Activated T-cell treated with anti-CD3 and anti-CD28 coated beads, Interleukin-2, amount 50 U/mL, for 1 hour (primary cell): Measurements from ENCODE around the gene NOP58.
"Not testable (repeated sequence)": the region's sequence is repeated elsewhere in the genome, so short reads cannot be mapped to it uniquely, and the experiment has no call there.

Experiments
- DNase-seq: peaks from one replicate; pipeline ENCODE4 v3.0.0-alpha.2; 2020

Gene NOP58

DNA sequence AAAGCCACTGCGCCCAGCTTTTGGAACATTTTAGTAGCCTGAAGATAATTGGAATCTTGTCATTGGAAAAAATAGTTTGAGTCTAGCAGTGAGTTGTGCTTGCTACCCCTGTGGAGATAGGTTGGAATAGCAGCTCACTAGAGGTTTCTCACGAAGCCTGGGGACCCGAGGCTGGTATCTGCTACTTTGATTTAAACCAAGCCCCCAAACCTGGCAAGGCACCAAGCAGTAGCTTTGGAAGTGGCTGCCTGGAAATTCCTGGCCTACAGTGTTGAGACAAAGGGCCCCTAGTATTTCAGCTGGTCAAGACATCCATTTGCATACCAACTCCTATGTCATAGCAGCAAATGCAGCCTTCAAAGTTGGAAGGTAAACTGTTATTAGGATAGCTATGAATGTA lies 42.1 kb downstream of the NOP58 start:
- DNase-seq, result no peak

DNA sequence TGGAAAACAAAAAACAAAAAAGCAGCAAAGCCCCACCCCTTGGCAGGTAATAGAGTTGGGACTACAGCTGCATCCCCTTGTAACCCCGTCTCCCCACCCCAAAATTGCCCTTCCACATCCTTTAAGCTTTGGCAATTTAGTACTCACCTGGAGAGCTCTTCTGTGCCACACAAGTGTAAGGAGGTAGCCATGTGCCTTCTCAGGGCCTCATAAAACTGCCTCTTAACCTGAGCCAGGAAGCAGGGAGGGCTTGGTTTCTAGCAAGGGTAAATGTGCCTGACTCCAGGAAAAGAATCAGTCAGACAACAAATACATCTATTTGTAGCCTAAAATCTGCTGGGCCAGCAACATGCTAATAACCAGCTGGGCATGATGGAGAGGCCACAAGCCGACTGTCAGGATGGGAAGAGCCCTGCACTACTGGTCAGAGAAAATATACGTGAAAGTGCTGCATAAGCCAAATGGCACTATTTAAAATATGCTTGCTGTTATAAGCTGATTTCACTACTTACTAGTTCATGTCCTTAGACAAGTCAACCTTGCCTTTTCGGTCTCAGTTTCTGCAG lies 46.3 kb downstream of the NOP58 start:
- no peak for DNase-seq

GRCh38 chr2:202314116-202314515 lies 48.6 kb downstream of the NOP58 start:
- DNase-seq, result no peak

DNA sequence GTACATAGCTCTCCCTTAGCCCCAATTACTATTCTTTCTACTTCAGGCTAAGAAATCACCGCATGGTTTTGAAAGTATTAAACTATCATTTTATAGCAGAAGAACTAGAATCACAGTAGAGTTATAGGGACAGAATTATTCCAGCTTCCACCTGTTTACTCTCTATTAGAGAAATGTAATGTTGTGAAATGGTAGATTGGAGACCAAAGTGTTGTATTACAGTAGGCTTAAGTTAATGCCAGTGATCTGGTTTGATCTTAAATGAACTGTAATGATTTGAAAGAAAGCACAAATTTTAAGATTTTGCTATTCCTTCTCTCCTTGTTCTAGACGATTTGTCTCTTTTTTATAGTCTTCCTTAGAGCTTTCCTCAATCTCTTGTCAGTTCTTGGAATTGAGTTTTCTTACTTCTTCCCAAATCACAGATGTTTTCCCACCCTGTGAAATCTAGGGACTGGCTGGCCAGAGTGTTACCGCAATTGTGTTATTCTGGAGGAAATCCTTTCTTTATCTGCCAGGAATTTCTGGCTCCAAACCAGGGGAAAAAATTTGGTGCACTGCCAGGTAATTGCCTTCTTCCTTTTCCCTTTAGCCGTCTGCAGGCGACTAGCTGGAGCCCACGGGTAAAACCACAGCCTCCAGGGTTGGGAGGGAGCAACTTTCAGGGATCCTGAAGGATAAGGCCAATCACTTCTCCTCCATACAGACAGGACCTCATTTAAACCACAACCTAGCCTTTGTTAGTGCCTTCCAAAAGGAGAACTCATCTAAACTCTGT lies 51.7 kb downstream of the NOP58 start:
- no peak for DNase-seq

- not testable (repeated sequence) for DNase-seq
Observed at GRCh38 chr2:202320362-202320761, 54.8 kb downstream of the NOP58 start.

GRCh38 chr2:202322435-202322834 lies 56.9 kb downstream of the NOP58 start:
- no peak for DNase-seq

DNA sequence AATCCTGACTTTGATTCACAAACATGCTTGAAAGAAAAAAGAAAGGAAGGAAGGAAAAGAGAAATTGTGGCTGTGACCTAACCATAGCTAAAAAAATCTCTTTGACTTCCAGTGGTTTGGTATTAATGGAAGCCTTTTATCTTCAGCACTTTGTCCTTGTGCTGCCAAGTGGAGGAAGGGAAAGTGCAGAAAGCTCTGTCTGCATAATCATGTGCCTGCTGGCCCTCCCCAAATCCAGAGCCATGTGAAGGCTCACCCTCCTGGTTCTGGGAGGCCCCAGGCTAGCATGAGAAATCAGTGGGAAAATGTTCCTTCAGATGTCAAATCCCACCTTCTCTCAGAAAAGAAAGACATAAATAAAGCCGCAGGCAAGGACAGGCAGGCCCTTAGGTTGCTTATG lies 62.3 kb downstream of the NOP58 start:
- no peak for DNase-seq

- no peak for DNase-seq
Observed at GRCh38 chr2:202335791-202336467, 70.4 kb downstream of the NOP58 start.

DNA sequence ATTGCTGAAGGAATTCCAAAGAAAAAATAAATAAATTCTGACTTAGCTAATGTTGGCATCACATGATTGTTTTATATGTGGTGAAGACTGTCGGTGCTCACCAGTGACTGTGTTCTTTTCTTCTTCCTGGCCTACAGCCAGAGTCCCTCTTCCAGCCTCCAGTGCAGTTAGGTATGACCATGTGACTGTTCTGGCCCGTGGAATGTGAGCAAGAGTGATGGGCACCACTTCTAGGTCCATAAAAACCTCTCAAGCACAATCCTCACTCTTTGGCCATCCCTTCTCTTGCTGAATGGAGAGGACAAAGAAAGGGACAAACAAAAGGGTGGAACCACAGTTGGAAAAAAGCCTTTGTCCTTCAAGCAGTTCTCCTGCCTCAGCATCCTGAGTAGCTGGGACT lies 71.6 kb downstream of the NOP58 start:
- no peak for DNase-seq

GRCh38 chr2:202337706-202338346 lies 72.3 kb downstream of the NOP58 start:
- no peak for DNase-seq

GRCh38 chr2:202339071-202339870 lies 73.7 kb downstream of the NOP58 start:
- no peak for DNase-seq

- no peak for DNase-seq
Observed at GRCh38 chr2:202344178-202344577, 78.6 kb downstream of the NOP58 start.

DNA sequence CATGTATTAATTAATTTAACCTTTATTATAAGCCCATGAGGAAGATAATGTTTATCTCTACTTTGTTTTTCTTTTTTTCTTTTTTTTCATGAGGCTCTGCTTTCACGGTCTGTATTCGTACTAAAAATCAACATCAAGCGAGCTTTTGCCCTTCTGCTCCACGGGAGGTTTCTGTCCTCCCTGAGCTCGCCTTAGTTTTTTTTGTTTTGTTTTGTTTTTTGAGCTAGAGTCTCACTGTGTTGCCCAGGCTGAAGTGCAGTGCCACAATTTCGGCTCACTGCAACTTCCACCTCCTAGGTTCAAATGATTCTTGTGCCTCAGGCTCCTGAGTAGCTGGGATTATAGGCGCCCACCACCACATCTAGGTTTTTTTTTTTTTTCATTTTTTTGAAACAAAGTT lies 80.6 kb downstream of the NOP58 start:
- no peak for DNase-seq
